GM18499 (cell line): Measurements from ENCODE around the gene TM4SF1.

Experiments
- ATAC-seq: cut with Tn5 transposase; IDR thresholded peaks from one replicate; pipeline ENCODE4 v1.9.1; 2021; ENCODE audit warnings: moderate number of reproducible peaks; ENCODE audit not compliant: insufficient read depth, unreplicated experiment

The TM4SF1 gene

DNA sequence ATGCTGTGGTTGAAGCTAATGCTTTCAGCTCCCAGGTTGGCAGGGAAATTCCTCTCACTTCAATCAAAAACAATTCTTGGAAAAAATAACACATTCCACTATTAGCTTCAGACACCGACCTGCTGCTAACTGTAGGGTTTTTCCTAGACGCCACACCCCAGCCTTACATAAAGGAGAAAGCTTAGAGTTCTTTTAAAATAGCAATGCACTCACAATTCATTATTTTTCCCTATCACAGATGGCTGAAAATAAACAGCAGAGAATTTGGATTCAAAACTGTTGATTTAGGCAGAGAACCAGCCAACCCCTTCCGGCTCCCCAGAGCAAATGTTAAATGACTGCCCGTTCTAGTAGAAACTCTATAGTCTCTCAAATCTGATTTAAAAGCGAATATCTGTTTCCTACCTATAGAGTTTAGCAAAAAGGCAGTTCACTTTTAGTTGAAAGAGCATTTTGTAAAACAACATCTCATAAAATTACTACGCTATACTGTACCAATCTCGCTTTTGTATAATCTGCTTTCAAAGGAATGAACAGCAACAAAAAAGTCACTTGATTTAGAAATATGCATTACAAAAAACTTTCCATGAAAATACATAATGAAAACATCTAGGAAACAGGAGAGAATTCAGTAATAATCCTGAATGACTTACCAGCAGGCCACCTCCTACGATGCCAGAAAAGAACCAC is 586 bp downstream of the TM4SF1 start:
- ATAC-seq = no peak

DNA sequence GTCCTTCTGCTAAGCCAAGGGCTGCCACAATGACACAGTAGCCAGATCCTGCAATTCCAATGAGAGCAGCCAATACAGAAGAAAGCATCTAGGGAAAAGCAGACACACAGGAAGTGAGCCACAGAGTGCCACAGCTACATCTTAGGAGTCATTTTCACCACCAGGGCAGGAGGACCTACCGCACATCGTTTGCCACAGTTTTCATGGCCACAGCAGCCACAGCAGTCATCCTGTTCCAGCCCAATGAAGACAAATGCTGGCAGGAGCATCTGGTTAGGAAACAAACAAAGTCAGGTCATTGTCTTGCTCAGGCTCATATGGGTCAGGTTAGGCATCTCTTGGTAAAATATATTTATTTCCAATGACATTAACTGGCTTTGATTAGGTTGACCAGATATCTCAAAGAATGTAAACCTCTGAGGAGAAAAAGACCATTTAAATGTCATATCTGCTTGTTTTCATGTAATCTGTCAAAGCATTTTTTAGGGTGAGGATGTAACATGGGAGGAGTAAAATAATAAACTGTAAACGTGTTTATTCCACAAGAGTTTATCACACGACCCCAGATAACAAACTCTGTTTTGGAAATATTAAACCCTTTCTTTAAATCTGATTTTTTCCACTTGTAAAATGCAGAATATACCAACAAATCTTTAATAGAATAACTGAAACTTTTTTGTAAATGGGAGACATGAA is 1.8 kb downstream of the TM4SF1 start:
- no peak for ATAC-seq

DNA sequence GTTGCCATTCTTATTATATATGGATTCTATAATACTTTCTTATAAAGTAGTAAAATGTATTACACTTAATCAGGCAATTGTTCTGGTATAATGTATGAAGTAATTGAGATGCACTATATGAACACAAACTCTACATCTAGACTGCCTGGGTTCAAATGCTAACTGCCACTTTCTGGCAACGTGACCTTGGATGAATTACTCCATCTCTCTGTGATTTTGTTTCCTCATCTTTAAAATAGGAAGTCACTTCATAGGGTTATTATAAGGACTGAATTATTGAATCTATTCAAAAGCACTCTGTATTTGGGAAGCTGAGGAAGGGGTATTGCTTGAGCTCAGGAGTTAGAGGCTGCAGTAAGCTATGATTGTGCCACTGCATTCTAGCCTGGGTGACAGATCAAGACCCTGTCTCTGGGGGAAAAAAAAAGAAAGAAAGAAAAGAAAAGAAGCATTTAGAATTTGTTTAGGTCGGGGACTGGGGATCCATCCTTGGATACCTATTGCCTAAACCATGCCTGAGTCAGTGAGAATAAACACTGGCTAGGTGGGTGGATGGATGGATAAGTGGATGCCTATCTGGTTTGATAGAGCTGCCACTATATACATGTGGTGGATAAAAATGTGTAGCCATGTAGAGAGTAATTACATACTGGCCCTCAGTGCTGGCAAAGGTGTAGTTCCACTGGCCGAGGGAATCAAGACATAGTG is 2.5 kb downstream of the TM4SF1 start:
- ATAC-seq = no peak

DNA sequence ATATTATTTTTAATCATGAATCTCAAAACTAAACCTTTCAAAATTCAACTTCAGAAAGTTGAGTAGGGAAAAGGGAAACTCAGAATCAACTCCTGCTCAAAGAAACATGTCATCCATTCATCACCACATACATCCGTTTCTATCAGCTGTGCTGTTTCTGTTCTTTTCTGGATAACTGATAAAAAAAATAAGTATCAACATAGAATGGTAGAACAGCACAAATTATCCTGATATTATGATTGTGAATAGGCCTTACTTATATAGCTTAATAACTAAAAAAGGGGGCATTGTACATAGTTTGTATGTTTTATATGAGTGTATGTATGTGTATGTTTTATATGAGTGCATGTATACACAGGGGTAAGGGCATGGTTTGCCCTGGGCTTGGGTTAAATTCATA is 3.1 kb downstream of the TM4SF1 start:
- ATAC-seq = no peak

DNA sequence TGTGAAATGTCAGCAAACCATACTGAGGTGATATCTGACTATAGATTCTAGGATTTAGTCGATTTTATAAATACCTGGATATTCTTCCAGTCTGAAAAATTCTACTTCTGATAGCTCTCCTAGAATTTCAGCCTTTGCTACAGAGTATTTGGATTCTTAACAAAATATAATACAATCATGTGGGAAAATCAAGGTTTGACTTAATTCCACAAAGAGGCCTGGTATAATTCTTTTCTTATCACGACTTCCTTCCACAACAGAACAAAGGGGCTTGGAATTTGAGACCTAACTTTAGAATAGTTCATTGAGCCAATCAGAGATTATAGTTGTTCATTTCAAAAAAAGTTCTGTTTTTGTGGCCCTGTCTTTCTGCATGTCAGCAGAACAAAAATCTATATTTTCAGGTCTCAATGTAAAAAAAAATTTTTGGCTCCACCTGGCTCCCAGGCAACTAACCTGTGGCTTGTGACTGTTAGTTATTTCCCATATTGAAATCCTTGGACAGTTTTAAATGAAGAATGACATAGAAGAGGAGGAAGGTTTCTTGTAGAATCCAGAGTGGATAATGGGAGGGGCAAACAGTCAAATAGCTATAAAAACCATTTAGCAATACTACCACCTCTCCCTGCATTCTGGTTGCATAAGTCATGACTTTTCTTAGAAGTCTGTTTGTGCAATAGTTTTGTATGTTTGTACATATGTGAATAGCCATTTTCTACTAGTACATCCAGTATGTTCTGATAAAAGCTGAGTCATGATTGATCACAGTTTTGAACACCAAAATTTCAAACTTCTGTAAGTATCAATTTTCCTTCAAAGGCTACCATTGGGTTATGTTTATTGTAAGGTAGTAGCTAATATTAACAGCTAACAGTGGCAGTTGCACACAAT is 4.0 kb downstream of the TM4SF1 start:
- ATAC-seq = no peak

DNA sequence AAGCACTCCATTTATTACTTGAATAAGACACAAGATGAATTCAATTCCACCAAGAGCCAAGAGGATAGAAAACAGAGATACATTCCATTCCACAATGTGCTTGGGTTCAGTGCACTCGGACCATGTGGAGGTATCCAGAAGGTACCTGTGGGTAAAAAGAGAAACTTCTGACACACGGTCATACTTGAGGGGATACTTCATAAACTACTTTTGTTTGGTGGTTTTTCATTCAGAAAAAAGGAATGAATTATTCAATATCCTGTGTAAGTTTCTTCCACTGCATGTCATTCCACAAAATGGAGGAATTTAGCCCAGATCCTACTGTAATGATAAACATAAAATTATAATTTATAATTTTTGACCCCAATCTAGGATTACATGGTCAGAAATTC is 5.7 kb downstream of the TM4SF1 start:
- ATAC-seq = no peak

DNA sequence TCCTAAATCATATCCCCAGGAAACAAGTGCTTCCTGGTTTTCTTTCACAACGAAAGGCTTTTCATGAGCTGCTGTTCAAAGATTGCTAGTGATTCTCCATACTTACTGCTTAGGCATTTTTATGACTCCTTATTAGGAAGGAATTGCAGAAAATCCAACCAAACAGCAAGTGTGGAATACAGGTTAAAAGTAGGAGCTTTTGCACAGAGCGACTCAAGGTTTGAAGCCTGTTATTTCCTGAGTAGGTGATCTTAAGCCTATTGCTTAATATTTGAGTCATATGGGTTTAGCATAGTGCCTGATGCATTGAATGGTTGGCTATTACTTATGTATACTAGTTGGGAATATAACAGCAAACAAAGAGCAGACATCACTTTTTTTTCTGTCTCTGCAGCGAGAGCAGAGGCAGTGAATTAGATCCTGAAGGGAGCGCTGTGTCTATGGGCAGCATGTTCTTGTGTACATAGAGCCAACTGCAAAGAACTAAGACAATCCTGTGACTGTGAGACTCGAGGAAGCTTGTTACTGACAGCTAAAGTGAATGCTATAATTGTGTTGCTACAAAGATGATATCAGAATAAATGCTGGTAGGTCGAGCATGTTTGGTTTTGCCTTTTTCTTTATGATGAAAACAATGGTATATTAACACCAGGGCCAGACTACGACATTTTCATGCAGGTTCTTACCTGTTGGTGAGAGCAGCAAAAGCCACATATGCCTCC is 6.3 kb downstream of the TM4SF1 start:
- ATAC-seq = no peak

DNA sequence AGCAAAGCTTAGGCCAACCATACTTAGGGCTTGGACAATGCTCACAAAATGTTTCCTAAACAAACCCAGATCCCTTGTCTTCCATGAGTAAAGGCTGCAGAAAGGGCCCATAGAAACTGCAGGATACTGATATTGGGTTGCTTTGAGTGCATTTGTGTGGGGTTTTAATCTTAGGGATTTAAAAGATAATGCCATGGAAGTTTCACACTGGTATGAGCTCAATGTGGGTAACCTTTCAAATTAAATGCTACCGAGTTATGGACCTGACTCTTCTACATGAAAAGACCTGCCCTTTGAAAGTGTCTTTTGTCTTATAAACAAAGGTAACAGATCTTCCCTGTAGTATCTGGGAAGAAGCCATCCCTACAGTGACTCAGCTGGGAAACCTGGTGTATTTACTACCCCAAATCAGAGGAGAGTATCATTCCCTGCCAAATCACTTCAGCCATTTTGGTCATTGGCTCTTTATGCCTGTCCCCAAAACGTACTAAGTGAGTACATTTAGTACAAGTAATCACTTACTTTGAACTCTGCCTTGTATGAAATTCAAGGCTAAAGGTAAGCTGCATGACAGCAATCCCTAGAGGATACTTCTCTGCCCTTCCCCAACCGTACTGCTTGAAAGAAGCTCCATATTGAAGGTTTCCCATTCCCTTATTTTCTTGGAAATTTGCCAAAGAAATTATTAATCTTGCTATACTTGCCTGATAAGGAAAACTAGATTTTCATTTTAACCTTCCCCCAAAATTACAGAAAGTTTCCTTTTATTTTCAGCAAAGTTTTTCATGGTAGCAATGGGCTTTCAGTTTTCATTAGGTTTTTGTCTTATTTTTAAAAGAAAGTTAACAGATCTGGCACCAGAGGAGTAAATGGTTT is 7.2 kb downstream of the TM4SF1 start:
- ATAC-seq = no peak

DNA sequence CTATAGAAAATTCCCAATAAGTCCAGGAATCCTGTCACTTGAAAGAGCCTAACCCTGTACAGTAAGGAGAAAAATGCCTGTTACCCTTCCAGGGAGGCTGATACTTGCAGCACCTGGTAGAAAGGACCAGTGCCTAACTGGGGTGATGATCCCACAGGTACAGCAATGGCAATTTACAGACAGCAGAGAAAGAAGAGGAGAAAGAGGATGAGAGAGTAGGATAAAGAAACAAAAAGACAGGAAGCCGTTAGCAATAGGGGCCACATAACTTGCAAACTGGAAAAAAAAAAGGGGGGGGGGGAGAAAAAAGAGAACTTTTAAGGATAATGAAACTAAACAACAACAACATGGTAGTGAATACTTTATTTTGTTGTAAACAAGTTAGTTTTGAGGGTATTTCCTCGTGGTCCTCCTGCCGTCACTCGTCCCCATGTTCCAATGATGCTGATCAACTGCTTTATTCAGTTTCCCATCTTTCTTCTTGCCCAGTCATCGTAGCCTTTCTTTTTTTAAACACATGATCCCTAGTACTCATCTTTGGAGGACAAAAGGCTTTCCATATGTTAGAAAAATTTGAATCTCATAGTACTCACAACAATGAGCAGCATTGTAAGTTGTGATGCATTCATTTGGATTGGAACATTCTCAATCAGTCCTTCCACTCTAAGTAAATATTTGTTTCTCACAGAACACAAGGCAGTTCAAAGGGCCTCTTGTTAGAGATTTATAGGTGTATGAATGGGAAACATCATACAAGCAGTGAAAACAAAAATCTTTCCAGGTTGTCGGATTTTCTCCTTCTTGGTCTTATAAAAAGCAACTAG is 8.6 kb downstream of the TM4SF1 start:
- no peak for ATAC-seq

DNA sequence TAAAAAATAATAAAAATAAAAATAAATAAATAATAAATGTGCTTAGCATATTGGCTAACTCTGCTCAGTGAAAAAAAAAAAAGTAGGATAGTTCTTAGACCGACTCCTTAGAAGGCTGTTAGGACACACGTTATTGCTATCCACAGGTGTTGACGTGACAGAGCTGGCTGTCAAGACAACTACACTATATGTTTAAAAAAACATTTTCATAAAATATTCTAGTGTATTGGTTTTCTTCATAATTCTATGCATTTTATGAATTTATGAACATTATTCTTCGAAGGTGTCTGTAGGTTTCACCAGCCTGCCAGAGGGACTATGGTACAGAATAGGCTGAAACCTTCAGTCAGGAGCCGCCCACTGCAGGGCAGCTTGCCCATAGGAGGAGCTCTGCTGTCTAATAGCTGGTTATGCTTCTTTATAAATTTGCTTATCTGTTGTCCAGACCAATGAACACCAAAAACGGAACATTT is 9.2 kb downstream of the TM4SF1 start:
- no peak for ATAC-seq

DNA sequence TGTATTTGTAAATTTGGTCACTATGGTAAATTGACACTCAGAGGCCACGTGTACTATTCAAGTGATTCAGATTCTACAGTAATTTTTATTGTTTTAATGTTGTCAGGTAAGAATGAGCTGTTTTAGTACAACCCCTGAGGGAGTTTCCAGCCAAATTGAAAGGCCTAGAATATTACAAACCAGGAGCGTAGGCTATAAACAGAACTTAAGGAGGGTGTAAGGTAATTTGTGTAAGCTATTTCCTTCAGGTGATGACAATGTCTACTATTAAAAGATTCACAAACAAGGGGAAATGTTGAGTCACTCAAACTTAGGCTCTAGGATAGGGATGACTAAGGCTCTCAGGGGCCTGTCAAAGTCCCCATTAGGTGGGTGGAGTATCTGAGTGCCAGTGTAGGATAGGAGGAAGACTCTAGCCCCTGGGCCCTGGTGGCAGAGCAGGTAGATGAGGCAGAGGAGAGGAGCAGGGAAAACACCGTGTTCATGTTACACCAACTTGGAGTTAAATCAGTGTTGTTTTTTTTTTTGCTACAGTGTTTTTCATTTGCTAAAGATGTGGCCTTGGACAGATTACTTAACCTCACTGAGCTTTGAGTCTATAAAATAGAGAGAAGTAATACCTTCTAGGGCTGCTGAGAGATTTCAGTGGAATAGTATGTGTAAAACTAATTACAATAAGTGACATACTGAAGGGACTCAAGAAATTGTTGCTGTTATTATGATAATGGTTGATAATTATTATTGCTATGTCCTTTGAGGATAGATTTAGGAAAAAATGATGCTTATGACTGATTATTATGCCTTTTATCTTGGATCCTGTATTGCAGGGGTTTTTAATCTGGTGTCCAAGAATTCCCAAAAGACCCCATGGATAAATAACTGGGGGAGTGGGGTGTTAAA is 10.3 kb downstream of the TM4SF1 start:
- peak; percentile 52 for ATAC-seq

DNA sequence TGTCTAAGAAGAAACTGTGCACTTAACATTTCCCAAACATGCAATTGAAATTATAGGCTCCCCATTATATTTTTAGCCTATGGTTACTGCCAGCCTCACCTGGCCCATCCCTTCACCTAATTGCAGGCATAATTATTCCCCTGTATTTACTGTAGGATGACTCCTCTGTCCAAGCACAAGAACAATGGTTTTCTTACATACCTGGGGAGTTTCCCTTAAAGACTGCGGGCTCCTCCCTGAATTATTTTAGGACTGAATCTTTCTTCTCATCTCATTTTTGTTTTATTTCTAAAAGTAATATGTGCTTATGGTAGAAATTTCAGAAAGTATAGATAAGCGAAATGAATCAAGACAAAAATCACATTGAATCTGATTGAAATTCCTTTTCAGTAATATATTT is 11.4 kb downstream of the TM4SF1 start:
- ATAC-seq = no peak

DNA sequence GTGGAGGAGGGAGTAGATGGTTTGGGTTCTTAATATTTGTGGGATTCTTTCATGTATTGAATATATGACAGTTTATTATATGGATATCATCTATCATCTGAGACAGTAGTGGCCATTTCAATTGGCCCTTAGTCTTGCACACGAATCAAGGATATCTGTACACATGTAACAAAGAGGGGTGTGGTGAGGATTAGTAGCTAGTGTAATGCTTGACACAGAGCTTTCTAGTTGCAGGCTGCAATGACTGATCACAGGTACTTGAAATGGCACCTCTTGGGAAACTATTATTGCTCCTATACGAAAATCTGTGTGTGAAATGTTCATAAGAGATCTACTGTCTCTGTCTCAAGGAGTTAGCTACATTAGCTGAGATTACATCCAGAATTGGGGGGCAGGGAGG is 12.8 kb downstream of the TM4SF1 start:
- ATAC-seq = no peak

DNA sequence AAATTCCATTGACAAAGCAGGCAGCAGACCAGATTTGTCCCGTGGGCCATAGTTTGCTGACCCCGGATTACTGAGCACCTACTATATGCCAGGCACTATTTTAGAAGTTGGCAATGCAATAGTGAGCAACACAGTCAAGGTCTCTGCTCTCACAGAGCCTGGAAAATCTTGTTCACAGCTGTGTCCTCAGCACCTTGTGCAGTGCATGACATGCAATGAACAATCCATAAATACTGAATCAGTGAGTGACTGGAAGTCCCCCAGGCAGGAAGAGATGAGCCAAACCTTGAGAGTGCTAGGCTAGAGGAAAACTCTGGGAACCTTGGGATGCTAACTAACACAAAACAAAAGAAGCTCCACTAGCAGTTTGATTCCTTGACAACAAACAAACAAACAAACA is 14.4 kb downstream of the TM4SF1 start:
- ATAC-seq = no peak

DNA sequence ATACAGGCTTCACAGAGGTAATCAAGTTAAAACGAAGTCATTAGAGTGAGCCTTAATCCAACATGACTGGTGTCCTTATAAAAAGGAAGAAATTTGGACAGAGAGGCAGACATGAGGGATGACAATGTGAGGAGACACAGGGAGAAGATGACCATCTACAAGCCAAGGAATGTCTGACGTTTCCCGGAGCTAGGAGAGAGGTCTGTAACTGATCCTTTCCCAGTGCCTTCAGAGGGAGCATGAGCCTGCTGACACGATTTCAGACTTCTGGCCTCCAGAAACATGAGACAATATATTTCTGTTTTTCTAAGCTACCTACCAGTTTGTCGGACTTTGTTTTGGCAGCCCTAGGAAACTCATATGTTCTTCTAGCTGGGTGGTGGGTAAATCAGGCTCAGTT is 15.1 kb downstream of the TM4SF1 start:
- no peak for ATAC-seq

DNA sequence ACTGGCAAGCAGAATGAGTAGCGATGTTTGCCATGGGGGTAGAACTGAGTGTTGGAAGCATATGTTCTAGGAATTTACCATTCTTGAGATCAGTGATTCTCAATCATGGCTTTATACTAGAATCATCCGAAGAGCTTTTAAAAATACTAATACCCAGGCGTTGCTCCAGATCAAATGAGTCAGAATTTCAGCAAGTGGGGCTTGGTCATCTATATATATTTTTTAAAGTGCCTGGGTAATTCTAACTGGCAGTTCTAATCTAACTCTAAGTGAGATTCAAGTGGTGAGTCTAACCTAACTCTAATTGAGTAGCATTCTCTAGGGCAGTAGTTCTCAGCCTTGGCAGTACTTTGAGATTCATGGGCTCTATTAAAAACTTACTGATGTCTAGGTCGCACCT is 20.8 kb downstream of the TM4SF1 start:
- no peak for ATAC-seq

DNA sequence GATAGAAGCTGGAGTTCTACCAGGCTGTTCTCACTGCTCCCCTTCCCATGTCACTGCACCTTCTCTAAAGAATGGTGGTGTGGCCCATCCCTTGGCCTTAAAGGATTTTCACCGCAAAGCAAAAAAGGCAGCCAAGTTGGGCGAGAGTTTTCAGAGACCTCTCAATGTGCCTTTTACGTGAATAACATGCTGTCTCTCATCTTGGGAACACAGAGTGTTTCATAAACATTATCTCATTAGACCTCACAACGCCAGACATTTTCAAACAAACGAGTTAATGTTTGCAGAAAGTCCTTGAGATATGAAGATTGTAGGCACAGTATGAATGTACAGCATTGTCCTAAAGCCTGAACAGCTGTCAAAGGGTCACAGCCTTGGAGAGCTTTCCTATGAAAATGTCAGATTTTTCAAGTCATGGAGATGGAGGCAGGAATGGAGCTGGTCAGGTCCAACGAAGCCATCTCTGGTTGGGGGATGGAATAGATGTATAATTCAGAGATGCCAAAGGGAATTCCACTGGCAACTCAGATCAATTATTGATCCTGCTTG is 21.3 kb downstream of the TM4SF1 start:
- ATAC-seq = no peak
